Measurements from ENCODE around the gene UQCRC1. TPM values are rescaled to one million over a fixed set of nuclear protein-coding genes. Genes with fewer than 3 reads are reported as not detected.
A peak's percentile ranks its signal among the peaks of the same experiment; 100 is the strongest.

The UQCRC1 gene
- total RNA-seq, 1 experiment from 2014 or later = 278 TPM

DNA sequence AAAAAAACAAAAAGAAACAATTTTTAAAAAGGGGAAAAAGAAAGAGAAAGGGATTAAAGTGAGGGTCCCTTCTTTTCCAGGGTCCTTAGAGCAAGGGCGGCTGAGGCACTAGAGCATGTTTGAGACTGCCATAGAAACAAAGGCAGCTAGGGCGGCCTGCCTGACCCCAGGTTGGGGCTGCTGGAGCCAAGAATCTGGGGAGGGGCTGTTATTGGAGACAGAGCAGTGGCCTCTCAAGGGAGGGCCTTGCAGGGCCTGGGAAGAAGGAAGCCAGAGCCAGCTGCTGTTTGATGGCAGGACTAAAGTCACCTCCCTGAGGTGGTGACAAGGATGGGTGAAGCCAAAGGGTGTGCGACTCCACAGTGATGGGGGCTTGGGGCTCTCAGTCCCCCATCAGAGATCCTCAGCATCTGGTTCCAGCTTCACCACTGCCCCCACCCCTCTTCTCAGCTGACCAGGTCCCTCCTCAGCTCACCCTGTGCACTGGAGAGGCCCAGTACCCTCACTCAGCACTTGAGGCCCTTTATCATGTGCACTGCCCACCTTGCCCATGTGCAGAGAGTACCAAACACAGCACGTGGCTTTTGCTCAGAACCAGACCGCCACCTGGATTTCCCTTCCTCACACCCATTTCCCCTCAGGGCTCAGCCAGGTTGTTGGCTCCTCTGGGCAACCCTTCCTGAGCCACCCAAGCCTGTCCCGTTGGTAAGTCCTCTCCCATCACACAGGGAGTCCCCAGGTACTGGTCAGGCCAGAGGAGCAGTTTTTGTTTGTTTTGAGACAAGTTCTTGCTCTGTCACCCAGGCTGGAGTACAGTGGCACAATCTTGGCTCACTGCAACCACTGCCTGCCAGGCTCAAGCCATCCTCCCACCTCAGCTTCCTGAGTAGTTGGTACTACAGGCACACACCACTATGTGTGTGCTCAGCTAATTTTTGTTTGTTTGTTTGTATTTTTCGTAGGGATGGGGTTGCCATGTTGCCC lies 10.4 kb upstream of the UQCRC1 start:
- Histone ChIP-seq H3K4me3 (ENCODE audit: low read depth, low read length) (no peak overlapping the region), H3K4me1 (peaks cover 14% of the 10 kb centered on the region), H3K27me3 (replicated peaks; ENCODE audit: control insufficient read depth, insufficient read depth, low read length) (no peaks in the 10 kb centered on the region), H3K36me3 (ENCODE audit: control insufficient read depth, insufficient read depth, low read length) (peaks cover 6% of the 10 kb centered on the region), H3K9me3 (peaks cover 21% of the 10 kb centered on the region)
- TF ChIP-seq, protein P1, sequence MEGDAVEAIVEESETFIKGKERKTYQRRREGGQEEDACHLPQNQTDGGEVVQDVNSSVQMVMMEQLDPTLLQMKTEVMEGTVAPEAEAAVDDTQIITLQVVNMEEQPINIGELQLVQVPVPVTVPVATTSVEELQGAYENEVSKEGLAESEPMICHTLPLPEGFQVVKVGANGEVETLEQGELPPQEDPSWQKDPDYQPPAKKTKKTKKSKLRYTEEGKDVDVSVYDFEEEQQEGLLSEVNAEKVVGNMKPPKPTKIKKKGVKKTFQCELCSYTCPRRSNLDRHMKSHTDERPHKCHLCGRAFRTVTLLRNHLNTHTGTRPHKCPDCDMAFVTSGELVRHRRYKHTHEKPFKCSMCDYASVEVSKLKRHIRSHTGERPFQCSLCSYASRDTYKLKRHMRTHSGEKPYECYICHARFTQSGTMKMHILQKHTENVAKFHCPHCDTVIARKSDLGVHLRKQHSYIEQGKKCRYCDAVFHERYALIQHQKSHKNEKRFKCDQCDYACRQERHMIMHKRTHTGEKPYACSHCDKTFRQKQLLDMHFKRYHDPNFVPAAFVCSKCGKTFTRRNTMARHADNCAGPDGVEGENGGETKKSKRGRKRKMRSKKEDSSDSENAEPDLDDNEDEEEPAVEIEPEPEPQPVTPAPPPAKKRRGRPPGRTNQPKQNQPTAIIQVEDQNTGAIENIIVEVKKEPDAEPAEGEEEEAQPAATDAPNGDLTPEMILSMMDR (IDR thresholded peaks at IDR 0.05; ENCODE audit: insufficient read depth in 1 of 2, low read depth in 1 of 2, low read length in 1 of 2, severe bottlenecking in 1 of 2, unreplicated experiment in 1 of 2) = no peak
- POLR2A ChIA-PET = no interaction called here
- peaks cover 29% of the 10 kb centered on the region for H3K36me3 Mint-ChIP-seq (ENCODE audit: insufficient read depth, unreplicated experiment)
- intact Hi-C loops (cut with micrococcal nuclease; ENCODE audit: unreplicated experiment) = loop anchor here (2.0 kb wide), 1 partner anchor 15 kb away; the partner anchor contains the start of gene SLC26A6
- no TSS peak for BruUV-seq (replicated peaks)
- no peaks in the 10 kb centered on the region for H3K27me3 Mint-ChIP-seq (ENCODE audit: insufficient read depth, unreplicated experiment)
- CTCF ChIA-PET = interaction anchor here (0.6 kb wide), 2 partner anchors 67 to 86 kb away, joined by 3 to 4 read pairs; no protein-coding TSS in a partner anchor
- DNase-seq = no peak
- peak overlapping the region; percentile 68 for H3K27ac Mint-ChIP-seq (ENCODE audit: unreplicated experiment)
- no peaks in the 10 kb centered on the region for H3K4me1 Mint-ChIP-seq (ENCODE audit: low read depth, unreplicated experiment)
- H3K9me3 Mint-ChIP-seq (ENCODE audit: unreplicated experiment) = peaks cover 9% of the 10 kb centered on the region
- no peak overlapping the region for H3K4me3 Mint-ChIP-seq (ENCODE audit: unreplicated experiment)

DNA sequence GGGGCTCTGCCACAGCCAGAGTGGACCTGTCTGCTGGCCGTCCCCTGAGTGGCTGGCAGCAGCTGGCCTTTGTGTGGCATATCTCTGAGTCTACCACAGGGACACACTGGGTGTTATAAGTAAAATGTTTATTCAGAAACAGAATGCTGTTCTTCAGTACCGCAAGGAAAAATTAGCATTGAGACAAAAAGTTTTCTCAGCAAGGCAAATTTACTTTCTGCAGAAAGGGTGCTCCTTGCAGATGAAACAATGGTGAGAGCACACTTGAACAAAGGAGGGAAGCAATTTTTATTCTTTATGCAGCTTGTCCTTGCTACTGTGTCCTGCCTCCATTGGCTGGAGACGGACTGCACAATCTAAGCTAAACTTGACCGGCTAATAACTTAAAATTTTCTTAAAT lies 8.1 kb upstream of the UQCRC1 start:
- CTCF ChIA-PET = interaction anchor here (1.1 kb wide), 1 partner anchor 69 kb away, joined by 3 read pairs; the partner anchor contains the start of gene NCKIPSD
- no peak overlapping the region for H3K4me3 Mint-ChIP-seq (ENCODE audit: unreplicated experiment)
- H3K9me3 ChIP-seq = peaks cover 21% of the 10 kb centered on the region
- TF ChIP-seq, protein P1 (IDR thresholded peaks at IDR 0.05; ENCODE audit: insufficient read depth in 1 of 2, low read depth in 1 of 2, low read length in 1 of 2, severe bottlenecking in 1 of 2, unreplicated experiment in 1 of 2) = no peak
- intact Hi-C loops (cut with micrococcal nuclease; ENCODE audit: unreplicated experiment) = no loop called here
- H3K27me3 ChIP-seq (replicated peaks; ENCODE audit: control insufficient read depth, insufficient read depth, low read length) = no peaks in the 10 kb centered on the region
- POLR2A ChIA-PET = no interaction called here
- H3K27ac Mint-ChIP-seq (ENCODE audit: unreplicated experiment) = peak overlapping the region; percentile 51
- peaks cover 6% of the 10 kb centered on the region for H3K36me3 ChIP-seq (ENCODE audit: control insufficient read depth, insufficient read depth, low read length)
- H3K4me1 Mint-ChIP-seq (ENCODE audit: low read depth, unreplicated experiment) = no peaks in the 10 kb centered on the region
- no peaks in the 10 kb centered on the region for H3K27me3 Mint-ChIP-seq (ENCODE audit: insufficient read depth, unreplicated experiment)
- no peak overlapping the region for H3K4me3 ChIP-seq (ENCODE audit: low read depth, low read length)
- H3K9me3 Mint-ChIP-seq (ENCODE audit: unreplicated experiment) = peaks cover 9% of the 10 kb centered on the region
- BruUV-seq (replicated peaks) = no TSS peak
- peaks cover 14% of the 10 kb centered on the region for H3K4me1 ChIP-seq
- DNase-seq = no peak
- H3K36me3 Mint-ChIP-seq (ENCODE audit: insufficient read depth, unreplicated experiment) = peaks cover 18% of the 10 kb centered on the region

DNA sequence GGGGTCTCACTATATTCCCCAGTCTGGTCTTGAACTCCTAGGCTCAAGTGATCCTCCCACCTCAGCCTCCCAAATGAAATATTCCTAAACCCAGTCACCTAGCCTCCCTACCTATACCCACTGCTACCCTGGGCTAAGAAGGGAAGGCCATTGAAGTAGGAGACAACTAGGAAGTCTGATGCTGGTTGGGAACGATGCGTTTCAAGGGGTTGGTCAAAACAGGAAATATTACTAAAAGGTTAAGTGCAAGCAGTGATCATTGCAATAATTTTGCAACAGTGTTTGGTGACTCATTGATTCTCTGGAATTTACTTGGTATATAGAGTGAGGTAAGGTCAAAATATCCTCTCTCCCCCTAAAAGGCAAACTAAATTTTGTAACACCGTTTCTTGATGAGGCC lies 4.6 kb upstream of the UQCRC1 start:
- H3K9me3 ChIP-seq = peaks cover 21% of the 10 kb centered on the region
- ChIA-PET CTCF (no interaction called here), POLR2A (interaction anchor here (0.6 kb wide), 1 partner anchor 49 kb away, joined by 4 read pairs; no protein-coding TSS in a partner anchor)
- H3K9me3 Mint-ChIP-seq (ENCODE audit: unreplicated experiment) = peaks cover 9% of the 10 kb centered on the region
- H3K36me3 ChIP-seq (ENCODE audit: control insufficient read depth, insufficient read depth, low read length) = peaks cover 3% of the 10 kb centered on the region; the same call in 1 of the 2 replicates
- no peaks in the 10 kb centered on the region for H3K27me3 ChIP-seq (replicated peaks; ENCODE audit: control insufficient read depth, insufficient read depth, low read length)
- H3K27ac Mint-ChIP-seq (ENCODE audit: unreplicated experiment) = no peak overlapping the region
- intact Hi-C loops (cut with micrococcal nuclease; ENCODE audit: unreplicated experiment) = no loop called here
- BruUV-seq (replicated peaks) = no TSS peak
- no peak overlapping the region for H3K4me3 ChIP-seq (ENCODE audit: low read depth, low read length)
- no peak overlapping the region for H3K4me3 Mint-ChIP-seq (ENCODE audit: unreplicated experiment)
- no peaks in the 10 kb centered on the region for H3K4me1 Mint-ChIP-seq (ENCODE audit: low read depth, unreplicated experiment)
- H3K4me1 ChIP-seq = peaks cover 10% of the 10 kb centered on the region
- DNase-seq = no peak
- H3K36me3 Mint-ChIP-seq (ENCODE audit: insufficient read depth, unreplicated experiment) = peaks cover 15% of the 10 kb centered on the region
- TF ChIP-seq, protein P1 (IDR thresholded peaks at IDR 0.05; ENCODE audit: insufficient read depth in 1 of 2, low read depth in 1 of 2, low read length in 1 of 2, severe bottlenecking in 1 of 2, unreplicated experiment in 1 of 2) = no peak
- H3K27me3 Mint-ChIP-seq (ENCODE audit: insufficient read depth, unreplicated experiment) = no peaks in the 10 kb centered on the region

Measured in Caco-2 (cell line).